ENCODE results near the gene RNF151.

Gene RNF151

GRCh38 chr16:1980030-1980769 lies 13.5 kb downstream of the RNF151 start:
- TF ChIP-seq ZNF8 (CRISPR knock-in tag; IDR thresholded peaks at IDR 0.05) (no peak), ARNTL (CRISPR knock-in tag; IDR thresholded peaks at IDR 0.05; ENCODE audit: borderline replicate concordance, low read depth) (no peak), CSDC2 (CRISPR knock-in tag; IDR thresholded peaks at IDR 0.05) (no peak), TCF4 (CRISPR knock-in tag; IDR thresholded peaks at IDR 0.05; ENCODE audit: borderline replicate concordance) (no peak), PATZ1 (CRISPR knock-in tag; IDR thresholded peaks at IDR 0.05; ENCODE audit: borderline replicate concordance) (no peak), ISL1 (CRISPR knock-in tag; IDR thresholded peaks at IDR 0.05) (no peak)
- no peak for ATAC-seq

GRCh38 chr16:1980770-1981087 lies 14.1 kb downstream of the RNF151 start:
- no peak for ATAC-seq
- no peak for TF ChIP-seq TOX (CRISPR knock-in tag; IDR thresholded peaks at IDR 0.05; ENCODE audit: borderline replicate concordance)
- no peak for TF ChIP-seq ZNF8 (CRISPR knock-in tag; IDR thresholded peaks at IDR 0.05)
- TF ChIP-seq ZFP3 (CRISPR knock-in tag; IDR thresholded peaks at IDR 0.05): no peak
- TF ChIP-seq RARB (CRISPR knock-in tag; IDR thresholded peaks at IDR 0.05): no peak
- no peak for TF ChIP-seq TCF4 (CRISPR knock-in tag; IDR thresholded peaks at IDR 0.05; ENCODE audit: borderline replicate concordance)
- TF ChIP-seq PPARA (CRISPR knock-in tag; IDR thresholded peaks at IDR 0.05; ENCODE audit: borderline replicate concordance): no peak
- TF ChIP-seq ZC3H10 (CRISPR knock-in tag; IDR thresholded peaks at IDR 0.05): no peak
- no peak for TF ChIP-seq OSR1 (CRISPR knock-in tag; IDR thresholded peaks at IDR 0.05)
- no peak for TF ChIP-seq POU6F1 (CRISPR knock-in tag; IDR thresholded peaks at IDR 0.05; ENCODE audit: borderline replicate concordance, low read depth)
- no peak for TF ChIP-seq TSHZ2 (CRISPR knock-in tag; IDR thresholded peaks at IDR 0.05)

GRCh38 chr16:1981398-1981836 lies 14.8 kb downstream of the RNF151 start, which contains the start of gene NOXO1:
Gene NOXO1, minus strand, starts transcription at chr16:1981469. Its CDS starts 290 bp downstream, at chr16:1981179.
- ATAC-seq: no peak
- TF ChIP-seq ZFP30 (CRISPR knock-in tag; IDR thresholded peaks at IDR 0.05): no peak
- no peak for TF ChIP-seq POU6F1 (CRISPR knock-in tag; IDR thresholded peaks at IDR 0.05; ENCODE audit: borderline replicate concordance, low read depth)
- no peak for TF ChIP-seq TOX (CRISPR knock-in tag; IDR thresholded peaks at IDR 0.05; ENCODE audit: borderline replicate concordance)
- TF ChIP-seq ARNTL (CRISPR knock-in tag; IDR thresholded peaks at IDR 0.05; ENCODE audit: borderline replicate concordance, low read depth): no peak

- no peak for ATAC-seq
- TF ChIP-seq CSRNP3 (CRISPR knock-in tag; IDR thresholded peaks at IDR 0.05) (no peak), OSR1 (CRISPR knock-in tag; IDR thresholded peaks at IDR 0.05) (no peak), SNAI2 (CRISPR knock-in tag; IDR thresholded peaks at IDR 0.05) (no peak), TCF4 (CRISPR knock-in tag; IDR thresholded peaks at IDR 0.05; ENCODE audit: borderline replicate concordance) (no peak), TSHZ2 (CRISPR knock-in tag; IDR thresholded peaks at IDR 0.05) (no peak), BACH2 (CRISPR knock-in tag; IDR thresholded peaks at IDR 0.05; ENCODE audit: borderline replicate concordance) (no peak), ZNF565 (CRISPR knock-in tag; conservative IDR thresholded peaks at IDR 0.05; ENCODE audit: low read depth) (no peak), ZC3H10 (CRISPR knock-in tag; IDR thresholded peaks at IDR 0.05) (no peak), PPARA (CRISPR knock-in tag; IDR thresholded peaks at IDR 0.05; ENCODE audit: borderline replicate concordance) (no peak), ZNF70 (CRISPR knock-in tag; IDR thresholded peaks at IDR 0.05) (no peak), ZFP30 (CRISPR knock-in tag; IDR thresholded peaks at IDR 0.05) (no peak)
These were observed 15.4 kb downstream of the RNF151 start for GRCh38 chr16:1982013-1982433.

Data from SK-N-SH treated with all-trans-retinoic acid at 6 μM for 48 hours (cell line).